ENCODE results near the gene METAP2.
"Not testable (repeated sequence)": the region's sequence is repeated elsewhere in the genome, so short reads cannot be mapped to it uniquely, and the experiment has no call there.

METAP2 gene

GRCh38 chr12:95458761-95459160 is 15.2 kb upstream of the METAP2 start:
- no peak for DNase-seq (ENCODE audit: low read depth in 2 of 2)
- no peak overlapping the region for H3K4me3 ChIP-seq (replicated peaks in 1 of 2; ENCODE audit: low read depth in 2 of 2, low read length in 2 of 2)
- no peak for TF ChIP-seq CTCF (IDR thresholded peaks at IDR 0.05; ENCODE audit: low read depth, low read length)

- no peak for TF ChIP-seq CTCF (IDR thresholded peaks at IDR 0.05; ENCODE audit: low read depth, low read length)
- no peak overlapping the region for H3K4me3 ChIP-seq (replicated peaks in 1 of 2; ENCODE audit: low read depth in 2 of 2, low read length in 2 of 2)
- DNase-seq (ENCODE audit: low read depth in 2 of 2), result no peak
Measured at GRCh38 chr12:95459310-95459709, 14.6 kb upstream of the METAP2 start.

- TF ChIP-seq CTCF (IDR thresholded peaks at IDR 0.05; ENCODE audit: low read depth, low read length), result no peak
- DNase-seq (ENCODE audit: low read depth in 2 of 2), result no peak
- H3K4me3 ChIP-seq (replicated peaks in 1 of 2; ENCODE audit: low read depth in 2 of 2, low read length in 2 of 2), result no peak overlapping the region
Measured at GRCh38 chr12:95460105-95460504, 13.8 kb upstream of the METAP2 start.

GRCh38 chr12:95460896-95461295 is 13.1 kb upstream of the METAP2 start:
- no peak for DNase-seq (ENCODE audit: low read depth in 2 of 2)
- TF ChIP-seq CTCF (IDR thresholded peaks at IDR 0.05; ENCODE audit: low read depth, low read length), result no peak
- H3K4me3 ChIP-seq (replicated peaks in 1 of 2; ENCODE audit: low read depth in 2 of 2, low read length in 2 of 2), result no peak overlapping the region

- H3K4me3 ChIP-seq (replicated peaks in 1 of 2; ENCODE audit: low read depth in 2 of 2, low read length in 2 of 2), result no peak overlapping the region
- DNase-seq (ENCODE audit: low read depth in 2 of 2), result no peak
- no peak for TF ChIP-seq CTCF (IDR thresholded peaks at IDR 0.05; ENCODE audit: low read depth, low read length)
Measured at GRCh38 chr12:95462081-95462480, 11.9 kb upstream of the METAP2 start.

- DNase-seq (ENCODE audit: low read depth in 2 of 2), result no peak
- TF ChIP-seq CTCF (IDR thresholded peaks at IDR 0.05; ENCODE audit: low read depth, low read length), result no peak
- H3K4me3 ChIP-seq (replicated peaks in 1 of 2; ENCODE audit: low read depth in 2 of 2, low read length in 2 of 2), result no peak overlapping the region
Measured at GRCh38 chr12:95462551-95462950, 11.4 kb upstream of the METAP2 start.

- TF ChIP-seq CTCF (IDR thresholded peaks at IDR 0.05; ENCODE audit: low read depth, low read length), result no peak
- no peak overlapping the region for H3K4me3 ChIP-seq (replicated peaks in 1 of 2; ENCODE audit: low read depth in 2 of 2, low read length in 2 of 2)
- DNase-seq (ENCODE audit: low read depth in 2 of 2), result no peak
Measured at GRCh38 chr12:95463050-95463449, 10.9 kb upstream of the METAP2 start.

GRCh38 chr12:95463776-95464175 is 10.2 kb upstream of the METAP2 start:
- not testable (repeated sequence) for H3K4me3 ChIP-seq (replicated peaks in 1 of 2; ENCODE audit: low read depth in 2 of 2, low read length in 2 of 2); DNase-seq (ENCODE audit: low read depth in 2 of 2)
